ENCODE data around the gene RSPH9. TPM values are rescaled to one million over a fixed set of nuclear protein-coding genes. Genes with fewer than 3 reads are reported as not detected.
A peak's percentile ranks its signal among the peaks of the same experiment; 100 is the strongest.

RSPH9 gene
- total RNA-seq, 1 experiment from 2014 or later, result not detected

GRCh38 chr6:43666196-43666920 is 21.5 kb downstream of the RSPH9 start:
- TF ChIP-seq EZH2phosphoT487 (IDR thresholded peaks at IDR 0.05; ENCODE audit: borderline replicate concordance, low read length), result no peak
- TF ChIP-seq CTCF (conservative IDR thresholded peaks at IDR 0.05; ENCODE audit: low read depth, low read length), result no peak
- no peak for TF ChIP-seq EZH2 (IDR thresholded peaks at IDR 0.05; ENCODE audit: low read length, unreplicated experiment)
- peaks cover 46% of the 10 kb centered on the region for H3K4me1 ChIP-seq (ENCODE audit: insufficient read depth, low read length)
- H3K9me3 ChIP-seq (ENCODE audit: low read length), result no peaks in the 10 kb centered on the region
- no peak for ATAC-seq
- no peaks in the 10 kb centered on the region for H3K9me2 ChIP-seq (replicated peaks; ENCODE audit: low read length)
- intact Hi-C loops (cut with micrococcal nuclease), result loop anchor here (2.0 to 10.0 kb wide), 4 partner anchors 32 to 102 kb away; no protein-coding TSS in a partner anchor
- H3K27me3 ChIP-seq (ENCODE audit: low read length), result no peaks in the 10 kb centered on the region
- H3K4me2 ChIP-seq (ENCODE audit: low read length), result no peak overlapping the region
- no peak overlapping the region for H3K9ac ChIP-seq (ENCODE audit: low read length)
- no peak overlapping the region for H2AFZ ChIP-seq (ENCODE audit: low read length)
- no peaks in the 10 kb centered on the region for H4K20me1 ChIP-seq (ENCODE audit: low read length)
- ChIA-PET POLR2A (ENCODE audit: unreplicated experiment) (interaction anchor here (0.7 kb wide), 1 partner anchor 38 kb away, joined by 3 read pairs; no protein-coding TSS in a partner anchor), CTCF (interaction anchor here (2.2 kb wide), 1 partner anchor 38 kb away, joined by 6 read pairs; no protein-coding TSS in a partner anchor)
- no TSS peak for BruUV-seq (replicated peaks)
- DNase-seq, result peak; percentile 3
- no peak overlapping the region for H3K27ac ChIP-seq (ENCODE audit: low read length)
- H3K4me3 ChIP-seq (ENCODE audit: low read length), result no peak overlapping the region
- H3K79me2 ChIP-seq (ENCODE audit: low read length), result no peaks in the 10 kb centered on the region
- H3K36me3 ChIP-seq (ENCODE audit: low read depth, low read length), result no peaks in the 10 kb centered on the region; the same call in 1 of the 2 replicates
- no peaks in the 10 kb centered on the region for H3F3A ChIP-seq (ENCODE audit: low read length, unreplicated experiment)

GRCh38 chr6:43667245-43668150 is 22.7 kb downstream of the RSPH9 start:
- no peak overlapping the region for H3K9ac ChIP-seq (ENCODE audit: low read length)
- peak overlapping the region; percentile 65 for H3K4me2 ChIP-seq (ENCODE audit: low read length)

More at GRCh38 chr6:43667245-43668150, 22.7 kb downstream of the RSPH9 start:
- H3K4me1 ChIP-seq (ENCODE audit: insufficient read depth, low read length), result peaks cover 46% of the 10 kb centered on the region
- no peak overlapping the region; the same call in 1 of the 2 replicates for H3K4me3 ChIP-seq (ENCODE audit: low read length)
- no peaks in the 10 kb centered on the region for H3K9me2 ChIP-seq (replicated peaks; ENCODE audit: low read length)
- TSS peak; percentile 21 for BruUV-seq (replicated peaks)
- no peaks in the 10 kb centered on the region for H3F3A ChIP-seq (ENCODE audit: low read length, unreplicated experiment)
- no peak overlapping the region for H2AFZ ChIP-seq (ENCODE audit: low read length)
- ChIA-PET CTCF (interaction anchor here (0.7 to 2.2 kb wide), 5 partner anchors 11 to 411 kb away, joined by 3 to 10 read pairs (median 5); no protein-coding TSS in a partner anchor), POLR2A (ENCODE audit: unreplicated experiment) (no interaction called here)
- TF ChIP-seq EZH2phosphoT487 (IDR thresholded peaks at IDR 0.05; ENCODE audit: borderline replicate concordance, low read length) (no peak), CTCF (conservative IDR thresholded peaks at IDR 0.05; ENCODE audit: low read depth, low read length) (peak; percentile 92), EZH2 (IDR thresholded peaks at IDR 0.05; ENCODE audit: low read length, unreplicated experiment) (no peak)
- peak; percentile 57 for ATAC-seq
- no peak overlapping the region for H3K27ac ChIP-seq (ENCODE audit: low read length)
- H3K27me3 ChIP-seq (ENCODE audit: low read length), result no peaks in the 10 kb centered on the region
- H4K20me1 ChIP-seq (ENCODE audit: low read length), result no peaks in the 10 kb centered on the region
- H3K79me2 ChIP-seq (ENCODE audit: low read length), result no peaks in the 10 kb centered on the region
- no peaks in the 10 kb centered on the region for H3K9me3 ChIP-seq (ENCODE audit: low read length)
- intact Hi-C loops (cut with micrococcal nuclease), result loop anchor here (1.0 to 10.0 kb wide), 5 partner anchors 31 to 412 kb away; no protein-coding TSS in a partner anchor
- DNase-seq, result peak; percentile 93
- H3K36me3 ChIP-seq (ENCODE audit: low read depth, low read length), result no peaks in the 10 kb centered on the region; the same call in 1 of the 2 replicates

Measured in PC-3 (cell line).